ENCODE measurements around the gene SCN1B. TPM values are rescaled to one million over a fixed set of nuclear protein-coding genes. Genes with fewer than 3 reads are reported as not detected.

The SCN1B gene
- total RNA-seq, 2 experiments from 2014 or later = 0.63 to 0.90 TPM

DNA sequence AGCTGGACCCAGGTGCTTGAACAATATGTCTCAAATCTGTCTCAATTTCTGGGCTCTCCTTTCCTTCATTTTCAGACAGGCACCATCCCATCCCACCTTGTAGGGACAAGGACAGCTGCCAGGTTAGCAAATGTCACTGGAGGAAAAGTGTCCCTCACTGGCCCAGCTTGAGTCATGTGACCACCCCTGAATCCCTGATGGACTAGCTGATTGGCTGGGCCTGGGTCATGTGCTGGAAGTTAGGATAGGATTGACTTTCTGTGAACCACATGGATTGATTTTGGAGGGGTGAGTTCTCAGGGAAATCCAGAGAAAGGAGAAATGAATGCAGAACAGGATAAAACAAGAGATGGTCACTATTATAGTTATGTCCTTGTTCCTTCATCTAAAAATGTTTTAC lies 57.1 kb downstream of the SCN1B start:
- intact Hi-C loops (cut with micrococcal nuclease) = no loop called here
- CTCF ChIA-PET = interaction anchor here (0.8 to 3.3 kb wide), 4 partner anchors 20 to 376 kb away, joined by 3 to 21 read pairs (median 6); partner anchors contain the start of gene LGI4
- Mint-ChIP-seq H3K27me3 (peaks cover 3% of the 10 kb centered on the region), H3K36me3 (ENCODE audit: low read depth) (no peaks in the 10 kb centered on the region), H3K4me1 (ENCODE audit: low read depth) (peaks cover 11% of the 10 kb centered on the region), H3K4me3 (no peak overlapping the region), H3K27ac (no peak overlapping the region), H3K9me3 (no peaks in the 10 kb centered on the region)
- DNase-seq (no peak), ATAC-seq (no peak)
- TF ChIP-seq, protein P1, sequence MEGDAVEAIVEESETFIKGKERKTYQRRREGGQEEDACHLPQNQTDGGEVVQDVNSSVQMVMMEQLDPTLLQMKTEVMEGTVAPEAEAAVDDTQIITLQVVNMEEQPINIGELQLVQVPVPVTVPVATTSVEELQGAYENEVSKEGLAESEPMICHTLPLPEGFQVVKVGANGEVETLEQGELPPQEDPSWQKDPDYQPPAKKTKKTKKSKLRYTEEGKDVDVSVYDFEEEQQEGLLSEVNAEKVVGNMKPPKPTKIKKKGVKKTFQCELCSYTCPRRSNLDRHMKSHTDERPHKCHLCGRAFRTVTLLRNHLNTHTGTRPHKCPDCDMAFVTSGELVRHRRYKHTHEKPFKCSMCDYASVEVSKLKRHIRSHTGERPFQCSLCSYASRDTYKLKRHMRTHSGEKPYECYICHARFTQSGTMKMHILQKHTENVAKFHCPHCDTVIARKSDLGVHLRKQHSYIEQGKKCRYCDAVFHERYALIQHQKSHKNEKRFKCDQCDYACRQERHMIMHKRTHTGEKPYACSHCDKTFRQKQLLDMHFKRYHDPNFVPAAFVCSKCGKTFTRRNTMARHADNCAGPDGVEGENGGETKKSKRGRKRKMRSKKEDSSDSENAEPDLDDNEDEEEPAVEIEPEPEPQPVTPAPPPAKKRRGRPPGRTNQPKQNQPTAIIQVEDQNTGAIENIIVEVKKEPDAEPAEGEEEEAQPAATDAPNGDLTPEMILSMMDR (IDR thresholded peaks at IDR 0.05) = no peak
- POLR2A ChIA-PET = no interaction called here

DNA sequence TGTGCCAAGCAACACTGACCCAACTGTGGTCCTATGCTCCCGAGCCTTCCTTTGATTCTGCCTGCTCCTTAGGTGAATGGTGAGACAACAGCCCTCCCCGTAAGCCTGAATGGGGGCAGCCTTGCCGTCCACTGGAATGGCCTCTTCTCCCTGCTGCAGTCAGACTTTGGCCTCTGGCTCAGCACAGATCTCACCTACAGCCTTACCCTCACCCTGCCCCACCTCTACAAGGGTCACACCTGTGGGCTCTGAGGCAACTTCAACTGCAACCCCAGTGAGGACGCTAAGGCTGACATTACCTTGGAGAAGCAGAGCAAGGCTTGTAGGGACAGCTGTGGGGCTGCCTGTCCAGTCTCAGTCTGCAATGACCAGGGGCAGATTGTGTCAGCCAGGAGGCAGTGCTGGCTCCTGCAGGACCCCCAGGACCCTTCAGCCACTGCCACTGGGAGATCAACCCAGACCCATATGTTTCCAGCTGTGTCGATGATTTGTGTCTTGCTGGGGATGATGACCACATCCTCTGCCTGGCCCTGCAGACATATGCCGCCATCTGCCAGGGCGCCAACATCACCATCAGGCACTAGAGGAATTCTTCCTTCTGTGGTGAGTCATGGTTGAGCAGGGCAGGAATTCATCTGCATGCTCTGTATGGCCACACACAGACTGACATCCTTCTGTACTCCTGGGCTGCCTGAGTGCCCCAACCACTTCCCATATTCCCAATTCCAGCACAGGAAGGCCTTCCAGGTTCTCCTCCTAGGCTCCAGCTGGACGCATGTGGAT lies 58.1 kb downstream of the SCN1B start:
- TF ChIP-seq, protein P1 (IDR thresholded peaks at IDR 0.05) = no peak
- Mint-ChIP-seq H3K27ac (no peak overlapping the region), H3K4me1 (ENCODE audit: low read depth) (peaks cover 11% of the 10 kb centered on the region), H3K4me3 (no peak overlapping the region), H3K9me3 (no peaks in the 10 kb centered on the region), H3K27me3 (peaks cover 3% of the 10 kb centered on the region), H3K36me3 (ENCODE audit: low read depth) (no peaks in the 10 kb centered on the region)
- ChIA-PET POLR2A (no interaction called here), CTCF (interaction anchor here (0.9 kb wide), 1 partner anchor 22 kb away, joined by 3 read pairs; no protein-coding TSS in a partner anchor)
- no peak for DNase-seq
- ATAC-seq = no peak
- intact Hi-C loops (cut with micrococcal nuclease) = no loop called here

DNA sequence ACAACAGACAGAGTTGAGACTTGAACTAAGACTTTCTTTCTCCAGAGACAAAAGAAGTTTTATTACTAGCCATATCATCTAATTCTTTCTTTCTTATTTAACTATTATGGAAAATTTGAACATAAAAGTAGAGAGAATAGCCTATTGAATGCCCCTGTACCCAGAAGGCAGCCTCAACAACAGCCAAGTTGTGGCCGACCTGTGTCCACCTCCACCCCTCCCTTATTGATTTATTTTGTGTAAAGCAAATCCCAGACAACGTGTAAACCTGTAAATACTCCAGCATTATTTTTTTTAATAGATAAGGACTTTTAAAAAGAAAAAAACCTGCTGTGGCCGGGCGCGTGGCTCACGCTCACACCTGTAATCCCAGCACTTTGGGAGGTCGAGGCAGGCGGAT lies 59.3 kb downstream of the SCN1B start:
- POLR2A ChIA-PET = interaction anchor here (0.7 kb wide), 1 partner anchor 79 kb away, joined by 3 read pairs; no protein-coding TSS in a partner anchor
- DNase-seq = no peak

More for the DNA sequence above, 59.3 kb downstream of the SCN1B start:
- Mint-ChIP-seq H3K4me3 (no peak overlapping the region), H3K27ac (no peak overlapping the region), H3K27me3 (peaks cover 3% of the 10 kb centered on the region), H3K9me3 (no peaks in the 10 kb centered on the region), H3K4me1 (ENCODE audit: low read depth) (peaks cover 11% of the 10 kb centered on the region), H3K36me3 (ENCODE audit: low read depth) (no peaks in the 10 kb centered on the region)
- intact Hi-C loops (cut with micrococcal nuclease) = no loop called here
- CTCF ChIA-PET = interaction anchor here (0.9 to 3.4 kb wide), 3 partner anchors 43 to 117 kb away, joined by 3 to 21 read pairs (median 15); no protein-coding TSS in a partner anchor
- ATAC-seq = no peak
- TF ChIP-seq, protein P1 (IDR thresholded peaks at IDR 0.05) = no peak

Other genes starting within 250 kb of the SCN1B start
- 1 to 10 TPM; 4.2 to 4.4 TPM for gene ZNF30, start 103.6 kb upstream of the SCN1B start, total RNA-seq
- 1 to 10 TPM; 5.1 to 5.6 TPM for gene ZNF792, start 66.2 kb upstream of the SCN1B start, total RNA-seq
- gene GRAMD1A, start 30.1 kb upstream of the SCN1B start, total RNA-seq = 100 to 1,000 TPM; 128 to 134 TPM
- gene HPN, start 11.3 kb downstream of the SCN1B start, total RNA-seq = under 1 TPM in 1 of 2 experiments, not detected in 1; 0.11 TPM
- gene FXYD3, start 85.4 kb downstream of the SCN1B start, total RNA-seq = not detected
- gene LGI4, start 104.6 kb downstream of the SCN1B start, total RNA-seq = under 1 TPM; 0.25 to 0.27 TPM
- 1 to 10 TPM in 1 of 2 experiments, not detected in 1; 1.9 TPM for gene FXYD1, start 108.4 kb downstream of the SCN1B start, total RNA-seq
- gene FXYD7, start 112.8 kb downstream of the SCN1B start, total RNA-seq = under 1 TPM in 1 of 2 experiments, not detected in 1; 0.38 TPM
- 100 to 1,000 TPM; 225 to 241 TPM for gene FXYD5, start 124.3 kb downstream of the SCN1B start, total RNA-seq
- gene FAM187B, start 198.3 kb downstream of the SCN1B start, total RNA-seq = not detected
- gene LSR, start 218.5 kb downstream of the SCN1B start, total RNA-seq = 10 to 100 TPM; 20.0 to 20.6 TPM
- gene USF2, start 238.5 kb downstream of the SCN1B start, total RNA-seq = 100 to 1,000 TPM; 111 to 115 TPM

Measured in activated CD8-positive, alpha-beta T cell treated with anti-CD3 and anti-CD28 coated beads for 36 hours (primary cell).